WI38 (cell line): Measurements from ENCODE around the gene FOXP4.

ENCODE experiments used
- H3K4me3 ChIP-seq: 2 replicates; pipeline ENCODE4 v1.5.1; 2011; ENCODE audit warnings: low read depth, mild to moderate bottlenecking, control low read depth, low read length
- TF ChIP-seq, protein P1 (sequence below): IDR thresholded peaks from 2 replicates; pipeline ENCODE4 v1.5.1; 2012; ENCODE audit warnings: low read depth, mild to moderate bottlenecking, control low read depth, low read length

Gene FOXP4

DNA sequence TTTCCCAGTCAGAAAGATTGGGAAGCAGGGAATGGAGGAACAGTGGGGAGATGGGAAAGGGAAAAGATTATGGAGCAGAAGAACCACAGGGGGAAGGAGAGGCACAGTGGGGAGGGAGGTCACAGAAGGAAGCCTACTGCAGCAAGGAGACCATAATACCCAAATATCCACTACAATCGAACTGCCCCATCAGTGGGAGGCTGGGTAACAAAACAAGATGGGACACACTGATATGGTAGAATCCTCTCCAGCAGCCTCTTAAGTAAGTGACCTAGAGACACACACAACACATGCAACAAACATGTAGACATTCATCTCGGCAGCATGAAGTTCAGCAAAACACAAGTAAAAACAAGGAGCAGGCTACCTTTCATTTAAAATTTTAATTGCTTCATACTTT lies 4.8 kb upstream of the FOXP4 start:
- TF ChIP-seq, protein P1, sequence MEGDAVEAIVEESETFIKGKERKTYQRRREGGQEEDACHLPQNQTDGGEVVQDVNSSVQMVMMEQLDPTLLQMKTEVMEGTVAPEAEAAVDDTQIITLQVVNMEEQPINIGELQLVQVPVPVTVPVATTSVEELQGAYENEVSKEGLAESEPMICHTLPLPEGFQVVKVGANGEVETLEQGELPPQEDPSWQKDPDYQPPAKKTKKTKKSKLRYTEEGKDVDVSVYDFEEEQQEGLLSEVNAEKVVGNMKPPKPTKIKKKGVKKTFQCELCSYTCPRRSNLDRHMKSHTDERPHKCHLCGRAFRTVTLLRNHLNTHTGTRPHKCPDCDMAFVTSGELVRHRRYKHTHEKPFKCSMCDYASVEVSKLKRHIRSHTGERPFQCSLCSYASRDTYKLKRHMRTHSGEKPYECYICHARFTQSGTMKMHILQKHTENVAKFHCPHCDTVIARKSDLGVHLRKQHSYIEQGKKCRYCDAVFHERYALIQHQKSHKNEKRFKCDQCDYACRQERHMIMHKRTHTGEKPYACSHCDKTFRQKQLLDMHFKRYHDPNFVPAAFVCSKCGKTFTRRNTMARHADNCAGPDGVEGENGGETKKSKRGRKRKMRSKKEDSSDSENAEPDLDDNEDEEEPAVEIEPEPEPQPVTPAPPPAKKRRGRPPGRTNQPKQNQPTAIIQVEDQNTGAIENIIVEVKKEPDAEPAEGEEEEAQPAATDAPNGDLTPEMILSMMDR: no peak
- H3K4me3 ChIP-seq: no peak overlapping the region

GRCh38 chr6:41543087-41543486 lies 3.1 kb upstream of the FOXP4 start:
- TF ChIP-seq, protein P1: no peak
- H3K4me3 ChIP-seq: no peak overlapping the region

- H3K4me3 ChIP-seq: peak overlapping the region; percentile 80
- TF ChIP-seq, protein P1: no peak
Measured at GRCh38 chr6:41545247-41545702, 906 bp upstream of the FOXP4 start.

DNA sequence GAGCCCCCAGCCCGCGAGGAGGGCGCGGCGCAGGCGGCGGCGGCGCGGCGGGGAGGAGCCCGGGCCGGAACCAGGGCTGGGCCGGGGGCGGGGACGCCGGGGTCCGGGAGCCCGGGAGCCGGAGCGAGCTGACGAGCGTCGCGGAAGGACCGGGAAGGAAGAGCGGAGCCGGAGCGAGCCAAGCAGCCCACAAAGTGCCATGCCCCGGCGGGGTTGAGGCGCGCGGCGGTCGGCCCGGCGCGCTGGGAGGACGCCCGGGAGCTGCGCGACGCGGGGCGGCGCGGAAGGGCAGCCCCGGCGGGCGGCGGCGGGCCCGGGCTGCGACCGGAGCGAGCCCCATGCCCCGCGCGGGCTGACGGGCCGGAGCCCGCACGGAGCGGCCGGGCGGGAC lies 289 bp downstream of the FOXP4 start:
- peak overlapping the region; percentile 80 for H3K4me3 ChIP-seq
- TF ChIP-seq, protein P1: no peak

GRCh38 chr6:41546866-41547798 lies 951 bp downstream of the FOXP4 start:
- peak overlapping the region; percentile 80 for H3K4me3 ChIP-seq
- TF ChIP-seq, protein P1: no peak

DNA sequence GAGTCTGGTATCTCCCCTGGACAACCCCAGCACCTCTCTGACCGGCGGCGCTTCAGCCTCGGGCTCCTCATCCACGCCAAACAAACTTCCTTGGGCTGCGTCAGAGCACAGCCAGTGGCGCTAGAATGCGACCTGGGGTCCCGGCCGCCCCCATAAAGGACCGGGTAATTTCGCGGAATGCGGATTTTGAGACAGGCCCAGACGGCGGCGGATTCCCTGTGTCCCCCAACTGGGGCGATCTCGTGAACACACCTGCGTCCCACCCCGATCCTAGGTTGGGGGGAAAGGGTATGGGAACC lies 1.6 kb downstream of the FOXP4 start:
- peak overlapping the region; percentile 80 for H3K4me3 ChIP-seq
- TF ChIP-seq, protein P1: no peak

- H3K4me3 ChIP-seq: peak overlapping the region; percentile 80
- TF ChIP-seq, protein P1: no peak
Measured at GRCh38 chr6:41548098-41548840, 2.1 kb downstream of the FOXP4 start.
